KOPT-K1 (cell line): ENCODE results near the gene HYAL2.
"Not testable (repeated sequence)": the region's sequence is repeated elsewhere in the genome, so short reads cannot be mapped to it uniquely, and the experiment has no call there.

Experiments
- H3K27ac ChIP-seq: fragments of 200-600 bp; sonication (generic); 2 replicates; pipeline ENCODE4 v1.5.1; 2016; ENCODE audit warnings: antibody characterized with exemption, mild to moderate bottlenecking, low read depth, low read length; ENCODE audit not compliant: poor library complexity, severe bottlenecking
- H3K36me3 ChIP-seq: fragments of 200-600 bp; sonication (generic); 2 replicates; pipeline ENCODE4 v1.5.1; 2017; ENCODE audit warnings: antibody characterized with exemption, mild to moderate bottlenecking, low read length, moderate library complexity; ENCODE audit not compliant: insufficient read depth
- H3K9me3 ChIP-seq: fragments of 200-600 bp; sonication (generic); 2 replicates; pipeline ENCODE4 v1.5.1; 2017; ENCODE audit warnings: antibody characterized with exemption, low read length, mild to moderate bottlenecking; ENCODE audit not compliant: insufficient read depth, poor library complexity, severe bottlenecking

Gene HYAL2

GRCh38 chr3:50314816-50315215, 7.7 kb downstream of the HYAL2 start:
- Histone ChIP-seq H3K36me3 (peaks cover 35% of the 10 kb centered on the region; the same call in 1 of the 2 replicates), H3K27ac (no peak overlapping the region)

DNA sequence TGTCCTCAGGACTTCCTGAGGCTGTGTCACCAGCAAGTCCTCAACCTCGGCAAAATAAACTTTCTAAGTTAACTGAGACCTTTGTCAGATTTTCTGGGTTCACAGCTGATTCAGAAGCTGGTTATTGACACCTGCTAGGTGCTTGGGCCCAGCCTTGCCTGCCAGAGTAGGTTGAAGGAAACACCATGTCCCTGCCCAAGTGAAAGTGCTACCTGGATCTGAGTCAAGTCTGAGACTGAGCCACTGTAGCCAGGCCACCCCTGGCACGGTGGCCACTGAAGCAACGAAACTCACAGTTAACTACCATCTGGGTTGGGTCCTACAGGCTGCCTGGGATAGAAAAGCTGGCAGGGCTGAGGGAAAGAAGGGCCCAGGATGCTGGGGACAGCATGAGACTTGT, 8.2 kb downstream of the HYAL2 start:
- Histone ChIP-seq H3K9me3 (peaks cover 6% of the 10 kb centered on the region), H3K36me3 (peaks cover 31% of the 10 kb centered on the region; the same call in 1 of the 2 replicates), H3K27ac (no peak overlapping the region)

More at GRCh38 chr3:50314816-50315215, 7.7 kb downstream of the HYAL2 start:
- peaks cover 2% of the 10 kb centered on the region for H3K9me3 ChIP-seq

GRCh38 chr3:50312041-50312440, 10.5 kb downstream of the HYAL2 start:
- H3K36me3 ChIP-seq: not testable (repeated sequence)

DNA sequence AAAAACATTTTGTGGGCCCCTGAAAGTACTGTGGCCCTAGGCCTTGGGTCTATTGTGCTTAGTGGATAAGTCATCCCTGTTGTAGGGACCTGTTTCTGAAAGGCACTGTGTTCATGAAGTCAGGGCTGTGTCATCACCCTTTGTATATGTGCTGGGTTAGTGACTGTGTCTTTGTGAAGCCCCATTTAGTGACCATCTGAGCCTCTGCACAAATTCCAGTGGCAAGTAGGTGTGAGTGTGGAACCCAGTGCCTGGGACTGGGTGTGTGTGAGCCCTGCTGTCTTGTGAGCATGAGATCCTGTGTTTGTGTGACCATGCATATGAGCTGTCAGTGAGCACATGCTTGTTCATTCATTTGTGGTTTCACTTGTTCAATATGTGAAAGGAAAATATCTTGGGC, 17.9 kb downstream of the HYAL2 start:
- Histone ChIP-seq H3K27ac (no peak overlapping the region), H3K36me3 (no peaks in the 10 kb centered on the region), H3K9me3 (peaks cover 16% of the 10 kb centered on the region)

More at GRCh38 chr3:50312041-50312440, 10.5 kb downstream of the HYAL2 start:
- H3K9me3 ChIP-seq: peaks cover 15% of the 10 kb centered on the region
- not testable (repeated sequence) for H3K27ac ChIP-seq

GRCh38 chr3:50303013-50303815, 19.3 kb downstream of the HYAL2 start, which contains the start of gene HYAL1:
Gene HYAL1, minus strand, starts transcription at chr3:50303574. Its CDS starts 618 bp downstream, at chr3:50302956.
- no peaks in the 10 kb centered on the region for H3K36me3 ChIP-seq
- peaks cover 5% of the 10 kb centered on the region for H3K9me3 ChIP-seq
- H3K27ac ChIP-seq: no peak within 1 kb of the TSS

GRCh38 chr3:50302095-50303012, 20.2 kb downstream of the HYAL2 start:
- Histone ChIP-seq H3K27ac (no peak overlapping the region), H3K36me3 (no peaks in the 10 kb centered on the region), H3K9me3 (peaks cover 5% of the 10 kb centered on the region)

DNA sequence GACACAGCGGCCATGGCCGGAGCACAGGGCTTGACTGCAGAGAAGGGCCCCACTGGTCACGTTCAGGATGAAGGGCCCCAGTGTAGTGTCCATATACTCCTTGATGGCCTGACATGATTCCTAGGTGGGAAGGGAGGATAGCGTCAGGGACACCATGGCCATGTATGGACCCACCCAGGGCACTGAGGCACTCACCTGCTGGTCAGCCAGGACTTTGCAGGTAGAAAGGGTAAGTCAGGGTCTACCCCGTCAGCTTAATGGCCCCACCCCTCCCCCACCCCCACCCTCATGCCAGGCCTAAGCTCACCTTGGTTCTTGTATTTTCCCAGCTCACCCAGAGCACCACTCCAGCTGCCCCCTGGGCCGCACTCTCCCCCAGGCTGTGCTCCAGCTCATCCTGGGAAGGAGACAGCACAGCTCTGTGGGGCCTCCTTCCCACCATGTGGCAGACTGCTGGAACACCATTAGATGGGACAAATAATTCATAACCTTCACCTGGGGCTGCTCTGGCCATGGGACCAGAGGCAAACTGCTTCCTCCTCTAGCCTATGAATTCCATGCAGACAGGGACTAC, 21.8 kb downstream of the HYAL2 start:
- Histone ChIP-seq H3K27ac (no peak overlapping the region), H3K36me3 (no peaks in the 10 kb centered on the region), H3K9me3 (no peaks in the 10 kb centered on the region)

GRCh38 chr3:50299929-50300680, 22.4 kb downstream of the HYAL2 start:
- no peaks in the 10 kb centered on the region for H3K9me3 ChIP-seq
- no peaks in the 10 kb centered on the region for H3K36me3 ChIP-seq
- peak overlapping the region; percentile 62 for H3K27ac ChIP-seq

- no peaks in the 10 kb centered on the region for H3K9me3 ChIP-seq
- no peaks in the 10 kb centered on the region for H3K36me3 ChIP-seq
- peak overlapping the region; percentile 62 for H3K27ac ChIP-seq
Observed at GRCh38 chr3:50299638-50299928, 23.0 kb downstream of the HYAL2 start.

DNA sequence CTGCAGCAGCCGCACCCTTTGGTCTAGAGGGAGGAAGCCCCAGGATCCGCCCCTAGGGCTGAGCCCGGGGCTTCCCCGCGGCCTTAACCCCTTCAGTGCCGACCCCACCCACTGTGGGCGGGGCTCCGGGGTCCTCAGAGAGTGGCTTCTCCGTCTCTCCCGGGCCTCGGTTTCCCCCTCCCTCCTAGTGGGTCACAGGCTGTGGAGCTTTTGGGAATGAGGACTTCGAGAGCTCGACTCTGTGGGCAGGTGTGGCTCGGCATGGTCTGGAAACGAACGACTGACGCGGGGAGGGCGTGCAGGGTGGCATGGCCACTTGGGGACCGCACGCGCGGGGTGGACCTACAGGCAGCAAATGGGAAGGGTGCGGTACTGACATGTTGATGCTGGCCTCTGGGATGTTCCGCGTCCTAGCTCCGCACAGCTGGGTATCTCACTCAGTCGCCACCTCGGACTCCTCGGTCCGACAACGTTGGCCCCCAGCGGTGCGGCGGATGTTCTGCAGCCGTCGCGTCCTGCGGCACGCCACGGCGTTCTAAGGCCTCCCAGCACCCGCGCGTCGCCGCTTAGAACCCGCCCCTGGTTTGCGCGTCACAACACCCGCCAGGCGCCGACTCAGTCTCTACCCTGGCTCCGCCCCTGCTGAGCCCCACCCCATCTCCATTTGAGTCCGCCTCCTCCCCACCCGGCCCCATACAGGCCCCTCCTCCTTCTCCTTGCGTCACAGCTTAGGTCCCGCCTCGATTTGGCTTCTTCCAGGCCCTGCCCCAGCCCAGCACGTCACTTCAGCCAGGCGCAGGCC, 23.5 kb downstream of the HYAL2 start, which contains the start of the genes HYAL3 and NAA80:
HYAL3 (minus strand) TSS at position 570 of the 802 bp plus-strand sequence. CDS start 3,803 bp downstream, outside the sequence.
NAA80 (minus strand) TSS at position 570 of the 802 bp plus-strand sequence. CDS start 1,942 bp downstream, outside the sequence.
- Histone ChIP-seq H3K9me3 (no peaks in the 10 kb centered on the region), H3K36me3 (no peaks in the 10 kb centered on the region), H3K27ac (peak within 1 kb of the TSS; percentile 79)

- no peaks in the 10 kb centered on the region for H3K9me3 ChIP-seq
- H3K36me3 ChIP-seq: no peaks in the 10 kb centered on the region
- H3K27ac ChIP-seq: peak overlapping the region; percentile 79
Observed at GRCh38 chr3:50297896-50298725, 24.4 kb downstream of the HYAL2 start.

DNA sequence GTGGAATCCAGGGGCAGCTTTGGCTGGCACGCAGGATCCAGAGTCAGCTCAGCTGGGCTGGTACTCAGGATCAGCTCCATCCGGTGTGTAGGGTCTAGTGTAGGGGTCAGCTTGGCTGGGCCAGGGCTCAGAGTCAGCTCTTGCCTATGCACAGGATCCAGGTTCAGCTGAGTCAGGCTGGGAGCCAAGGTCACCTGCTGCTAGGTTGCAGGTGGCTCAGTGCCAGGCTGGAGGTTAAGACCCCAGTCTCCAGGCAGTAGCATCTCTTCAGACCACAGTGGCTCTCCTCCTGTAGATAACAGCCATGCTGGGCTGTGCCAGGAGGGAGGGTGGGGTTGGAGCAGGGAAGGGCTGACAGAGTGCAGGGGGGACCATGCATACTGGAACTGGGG, 25.2 kb downstream of the HYAL2 start:
- Histone ChIP-seq H3K36me3 (no peaks in the 10 kb centered on the region), H3K9me3 (no peaks in the 10 kb centered on the region), H3K27ac (no peak overlapping the region)

DNA sequence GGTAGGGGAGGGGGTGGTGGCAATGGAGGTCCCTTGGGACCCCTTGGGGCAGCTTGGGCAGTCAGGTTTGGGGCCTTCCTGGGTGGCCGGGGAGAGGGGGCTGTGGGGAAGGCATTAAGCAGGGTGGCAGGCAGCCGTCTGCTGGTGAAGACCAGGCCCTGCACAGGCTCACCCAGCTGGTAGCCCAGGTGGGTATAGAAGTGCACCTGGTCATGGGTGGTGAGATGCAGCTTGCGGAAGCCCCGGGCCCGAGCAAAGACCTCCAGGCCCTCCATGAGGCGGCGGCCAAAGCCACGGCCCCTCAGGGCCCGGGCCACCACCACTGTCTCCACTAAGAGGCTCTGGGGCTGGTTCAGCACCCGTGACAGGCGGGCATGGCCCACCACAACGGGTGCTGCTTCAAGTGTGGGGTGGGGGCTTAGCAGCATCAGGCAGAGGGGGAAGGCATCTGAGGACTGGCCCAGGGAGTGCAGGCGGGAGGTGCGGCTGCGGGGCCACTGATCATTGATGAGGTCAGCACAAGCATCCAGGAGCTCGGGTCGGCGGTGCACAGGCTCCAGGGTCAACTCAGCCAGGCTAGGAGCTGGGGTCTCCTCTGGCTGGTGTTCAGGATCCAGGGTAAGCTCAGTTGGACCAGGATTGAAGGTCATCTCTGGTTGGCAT, 25.7 kb downstream of the HYAL2 start:
- Histone ChIP-seq H3K36me3 (no peaks in the 10 kb centered on the region), H3K27ac (no peak overlapping the region), H3K9me3 (no peaks in the 10 kb centered on the region)
